ENCODE data around the gene CCL20.
"Not testable (repeated sequence)": the region's sequence is repeated elsewhere in the genome, so short reads cannot be mapped to it uniquely, and the experiment has no call there.

The CCL20 gene

GRCh38 chr2:227834916-227835650, 21.4 kb downstream of the CCL20 start:
- no peak for DNase-seq

- not testable (repeated sequence) for DNase-seq
Observed at GRCh38 chr2:227839339-227840129, 25.9 kb downstream of the CCL20 start.

GRCh38 chr2:227846831-227847230, 33.2 kb downstream of the CCL20 start:
- no peak for DNase-seq

- no peak for DNase-seq
Observed at GRCh38 chr2:227848146-227848545, 34.5 kb downstream of the CCL20 start.

- DNase-seq, result no peak
Observed at GRCh38 chr2:227848586-227848985, 34.9 kb downstream of the CCL20 start.

GRCh38 chr2:227849906-227850305, 36.3 kb downstream of the CCL20 start:
- no peak for DNase-seq

- DNase-seq, result no peak
Observed at GRCh38 chr2:227853204-227853629, 39.6 kb downstream of the CCL20 start.

- DNase-seq, result no peak
Observed at GRCh38 chr2:227853765-227854271, 40.2 kb downstream of the CCL20 start.

- DNase-seq, result no peak
Observed at GRCh38 chr2:227855440-227855839, 41.8 kb downstream of the CCL20 start.

- no peak for DNase-seq
Observed at GRCh38 chr2:227856697-227857096, 43.1 kb downstream of the CCL20 start.

GRCh38 chr2:227860221-227860641, 46.6 kb downstream of the CCL20 start:
- no peak for DNase-seq

GRCh38 chr2:227861011-227861410, 47.4 kb downstream of the CCL20 start:
- DNase-seq, result no peak

- DNase-seq, result no peak
Observed at GRCh38 chr2:227862227-227862740, 48.6 kb downstream of the CCL20 start.

- DNase-seq, result no peak
Observed at GRCh38 chr2:227862741-227863588, 49.3 kb downstream of the CCL20 start.

GRCh38 chr2:227864161-227864756, 50.6 kb downstream of the CCL20 start:
- DNase-seq, result no peak

- no peak for DNase-seq
Observed at GRCh38 chr2:227865291-227865690, 51.6 kb downstream of the CCL20 start.
